NCI-H524 treated with DMSO at 0.1 percent for 48 hours (cell line): ENCODE data around the gene HBM.
"Not testable (repeated sequence)": the region's sequence is repeated elsewhere in the genome, so short reads cannot be mapped to it uniquely, and the experiment has no call there.

Experiments used
- DNase-seq: peaks from one replicate; lab custom pipeline; 2025; lab: John Stamatoyannopoulos, UW

The HBM gene

DNA sequence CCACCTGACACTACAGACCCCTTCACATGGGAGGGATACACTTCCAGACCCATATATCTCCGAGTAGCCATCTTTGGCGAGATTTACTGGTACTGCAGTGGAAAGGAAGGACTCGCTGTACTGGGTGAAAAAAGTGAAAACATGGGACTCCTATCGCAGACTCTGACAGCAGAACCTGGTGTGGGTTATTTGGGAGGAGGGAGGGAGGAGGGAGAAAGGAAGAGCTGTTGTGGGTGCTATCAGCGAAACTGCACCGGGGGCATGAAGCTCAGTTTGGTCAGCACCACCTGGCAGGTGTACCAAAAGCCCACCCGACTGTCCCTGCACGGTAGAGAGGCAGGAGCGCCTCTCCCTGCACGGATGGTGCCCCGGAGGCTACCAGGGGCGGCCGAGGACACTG is 19.4 kb downstream of the HBM start:
- DNase-seq, result no peak

GRCh38 chr16:185691-186090 is 19.9 kb downstream of the HBM start:
- no peak for DNase-seq

- no peak for DNase-seq
Observed at GRCh38 chr16:187330-187729, 21.6 kb downstream of the HBM start.

DNA sequence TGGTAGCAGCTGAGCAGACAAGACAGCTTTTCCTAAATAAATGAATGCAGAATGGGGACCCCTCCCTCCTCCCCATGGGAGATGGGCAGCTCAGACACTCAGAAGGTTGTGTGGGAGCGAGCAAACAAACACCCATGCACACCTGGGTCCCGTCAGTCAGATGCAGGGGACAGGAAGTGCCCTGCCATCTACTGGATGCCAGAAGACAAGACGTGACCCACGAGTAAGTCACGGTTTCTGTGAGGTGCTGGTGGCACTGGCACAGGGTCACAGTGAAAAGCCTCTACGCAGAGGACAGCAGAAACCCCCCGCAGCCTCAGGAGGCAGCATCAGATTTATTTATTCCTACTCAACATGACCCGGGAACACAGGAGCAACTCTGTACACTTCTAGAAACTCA is 22.9 kb downstream of the HBM start:
- DNase-seq, result no peak

- DNase-seq, result no peak
Observed at GRCh38 chr16:189604-190186, 23.9 kb downstream of the HBM start.

DNA sequence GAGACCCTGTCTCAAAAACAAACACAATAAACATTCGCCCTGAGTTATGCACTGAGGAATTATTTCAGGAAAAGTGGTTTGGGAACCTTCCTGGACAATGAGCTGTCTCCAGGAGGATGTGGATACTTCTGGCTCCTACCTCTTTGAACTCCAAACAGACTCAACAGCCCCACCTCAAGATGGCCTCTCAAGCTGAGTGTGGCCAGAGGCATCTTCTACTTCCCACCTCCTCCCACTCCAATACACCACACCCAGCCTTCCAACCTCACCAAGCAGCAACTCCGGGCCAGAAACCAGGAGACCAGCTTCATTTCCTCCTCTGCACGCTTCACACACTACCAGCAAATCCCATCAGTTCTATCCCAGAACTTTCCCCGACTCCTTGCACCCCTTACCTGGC is 26.1 kb downstream of the HBM start:
- DNase-seq, result no peak

DNA sequence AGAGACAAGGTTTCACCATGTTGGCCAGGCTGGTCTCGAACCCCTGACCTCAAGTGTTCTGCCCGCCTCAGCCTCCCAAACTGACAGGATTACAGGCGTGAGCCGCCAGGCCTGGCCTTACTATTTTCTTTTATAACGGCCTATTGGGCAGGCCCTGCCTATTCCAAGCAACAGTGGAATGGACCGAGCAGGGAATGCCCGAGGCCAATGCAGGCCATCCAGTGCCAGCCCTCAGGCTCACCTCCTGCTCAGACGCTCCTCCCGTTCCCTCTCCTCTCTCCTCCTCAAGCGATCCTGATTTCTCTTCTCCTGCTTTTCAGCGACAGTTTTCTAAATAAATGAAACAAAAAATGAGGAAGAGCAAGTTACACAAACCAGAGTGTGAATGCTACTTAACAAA is 26.9 kb downstream of the HBM start:
- no peak for DNase-seq

DNA sequence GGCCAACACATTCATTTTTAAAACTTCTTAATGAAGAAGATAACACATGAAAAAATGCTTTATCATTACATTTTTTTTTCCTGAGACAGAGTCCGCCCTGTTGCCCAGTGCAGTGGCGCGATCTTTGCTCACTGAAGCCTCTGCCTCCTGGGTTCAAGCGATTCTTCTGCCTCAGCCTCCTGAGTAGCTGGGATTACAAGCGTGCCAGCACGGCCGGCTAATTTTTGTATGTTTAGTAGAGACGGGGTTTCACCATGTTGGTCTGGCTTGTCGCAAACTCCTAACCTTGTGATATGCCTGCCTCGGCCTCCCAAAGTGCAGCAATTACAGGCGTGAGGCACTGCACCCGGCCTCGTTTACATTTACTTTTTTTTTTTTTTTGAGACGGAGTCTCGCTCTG is 27.7 kb downstream of the HBM start:
- no peak for DNase-seq

- DNase-seq, result no peak
Observed at GRCh38 chr16:194516-194915, 28.7 kb downstream of the HBM start.

DNA sequence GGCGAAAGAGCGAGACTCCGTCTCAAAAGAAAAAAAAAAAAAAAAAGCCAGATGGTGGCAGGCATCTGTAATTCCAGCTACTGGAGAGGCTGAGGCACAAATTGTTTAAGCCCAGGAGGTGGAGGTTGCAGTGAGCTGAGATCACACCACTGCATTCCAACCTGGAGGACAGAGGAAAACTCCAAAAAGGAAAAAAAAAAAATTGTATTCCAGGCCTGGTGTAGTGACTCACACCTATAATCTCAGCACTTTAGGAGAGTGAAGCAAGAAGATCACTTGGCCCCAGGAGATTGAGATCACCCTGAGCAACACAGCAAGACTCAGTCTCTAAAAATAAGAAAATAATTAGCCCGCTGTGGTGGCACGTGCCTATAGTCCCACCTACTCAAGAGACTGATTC is 34.6 kb downstream of the HBM start:
- DNase-seq, result no peak

GRCh38 chr16:203246-203645 is 37.5 kb downstream of the HBM start:
- DNase-seq, result no peak

DNA sequence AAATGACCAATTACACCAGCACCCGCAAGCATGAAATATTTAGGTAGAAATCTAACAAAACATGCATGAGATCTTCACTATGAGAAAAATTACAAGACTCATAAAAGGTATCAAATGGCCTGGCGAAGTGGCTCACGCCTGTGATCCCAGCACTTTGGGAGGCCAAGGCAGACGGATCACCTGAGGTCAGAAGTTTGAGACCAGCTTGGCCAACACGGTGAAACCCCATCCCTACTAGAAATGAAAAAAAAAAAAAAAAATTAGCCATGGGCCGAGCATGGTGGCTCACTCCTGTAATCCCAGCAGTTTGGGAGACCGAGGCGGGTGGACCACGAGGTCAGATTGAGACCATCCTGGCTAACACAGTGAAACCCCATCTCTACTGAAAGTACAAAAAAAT is 38.3 kb downstream of the HBM start:
- not testable (repeated sequence) for DNase-seq

GRCh38 chr16:209359-209758 is 43.6 kb downstream of the HBM start:
- DNase-seq, result not testable (repeated sequence)

DNA sequence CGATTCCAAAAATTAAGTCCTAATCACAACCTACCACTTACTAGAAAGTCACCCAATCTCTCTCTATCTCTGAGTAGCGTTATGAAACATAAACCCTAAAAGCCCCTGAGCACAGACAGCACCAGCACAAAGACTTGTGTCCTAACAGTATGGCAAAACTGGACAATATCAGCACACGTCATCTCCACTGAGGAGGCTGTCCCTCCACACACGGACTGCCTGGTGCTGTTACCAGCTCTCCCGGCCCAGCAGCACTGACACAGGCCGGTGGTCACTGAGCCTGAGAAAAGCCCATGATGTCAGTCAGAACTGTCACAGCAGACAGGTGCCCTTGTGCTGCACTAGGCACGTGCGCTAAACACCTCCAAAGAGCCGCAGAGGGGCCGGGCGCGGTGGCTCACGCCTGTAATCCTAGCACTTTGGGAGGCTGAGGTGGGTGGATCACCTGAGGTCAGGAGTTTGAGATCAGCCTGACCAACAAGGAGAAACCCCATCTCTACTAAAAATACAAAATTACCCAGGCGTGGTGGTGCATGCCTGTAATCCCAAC is 45.9 kb downstream of the HBM start:
- not testable (repeated sequence) for DNase-seq

- no peak for DNase-seq
Observed at GRCh38 chr16:212999-213398, 47.2 kb downstream of the HBM start.
